ENCODE measurements around the gene ACSM4.
A peak's percentile ranks its signal among the peaks of the same experiment; 100 is the strongest.
"Not testable (repeated sequence)": the region's sequence is repeated elsewhere in the genome, so short reads cannot be mapped to it uniquely, and the experiment has no call there.

The ACSM4 gene

GRCh38 chr12:7303772-7304171, at the start of gene ACSM4:
ACSM4 (plus strand) TSS chr12:7304072; CDS start chr12:7304332, 260 bp downstream.
- no peak for TF ChIP-seq CTCF (conservative IDR thresholded peaks at IDR 0.05; ENCODE audit: low read depth, low read length)
- DNase-seq (ENCODE audit: low read depth) = no peak

GRCh38 chr12:7259060-7259459, 44.8 kb upstream of the ACSM4 start:
- no peak for TF ChIP-seq CTCF (conservative IDR thresholded peaks at IDR 0.05; ENCODE audit: low read depth, low read length)
- DNase-seq (ENCODE audit: low read depth) = no peak
- H3K4me3 ChIP-seq (ENCODE audit: low read depth, low read length) = no peak overlapping the region

More at GRCh38 chr12:7303772-7304171, at the start of gene ACSM4:
- no peak within 1 kb of the TSS for H3K4me3 ChIP-seq (ENCODE audit: low read depth, low read length)

GRCh38 chr12:7264538-7264937, 39.3 kb upstream of the ACSM4 start:
- no peak for DNase-seq (ENCODE audit: low read depth)
- no peak overlapping the region for H3K4me3 ChIP-seq (ENCODE audit: low read depth, low read length)
- no peak for TF ChIP-seq CTCF (conservative IDR thresholded peaks at IDR 0.05; ENCODE audit: low read depth, low read length)

- TF ChIP-seq CTCF (conservative IDR thresholded peaks at IDR 0.05; ENCODE audit: low read depth, low read length) = no peak
- no peak for DNase-seq (ENCODE audit: low read depth)
Measured at GRCh38 chr12:7265251-7265650, 38.6 kb upstream of the ACSM4 start.

GRCh38 chr12:7269273-7269672, 34.6 kb upstream of the ACSM4 start:
- no peak overlapping the region for H3K4me3 ChIP-seq (ENCODE audit: low read depth, low read length)
- DNase-seq (ENCODE audit: low read depth) = peak; percentile 13
- TF ChIP-seq CTCF (conservative IDR thresholded peaks at IDR 0.05; ENCODE audit: low read depth, low read length) = no peak

More at GRCh38 chr12:7265251-7265650, 38.6 kb upstream of the ACSM4 start:
- no peak overlapping the region for H3K4me3 ChIP-seq (ENCODE audit: low read depth, low read length)

- H3K4me3 ChIP-seq (ENCODE audit: low read depth, low read length) = no peak overlapping the region
- no peak for DNase-seq (ENCODE audit: low read depth)
- no peak for TF ChIP-seq CTCF (conservative IDR thresholded peaks at IDR 0.05; ENCODE audit: low read depth, low read length)
Measured at GRCh38 chr12:7271893-7272514, 31.9 kb upstream of the ACSM4 start.

GRCh38 chr12:7275482-7275881, 28.4 kb upstream of the ACSM4 start:
- H3K4me3 ChIP-seq (ENCODE audit: low read depth, low read length); DNase-seq (ENCODE audit: low read depth): not testable (repeated sequence)

Measured in choroid plexus epithelial cell (primary cell).